Right lobe of liver (tissue), 6 donors: Measurements from ENCODE around the gene PDLIM3. TPM values are rescaled to one million over a fixed set of nuclear protein-coding genes. Genes with fewer than 3 reads are reported as not detected.
"Not testable (repeated sequence)": the region's sequence is repeated elsewhere in the genome, so short reads cannot be mapped to it uniquely, and the experiment has no call there.

Experiments used
- ATAC-seq, 4 donors: fragments of 200-7000 bp; cut with Tn5 transposase; one replicate each; pipeline ENCODE4 v1.9.1; 2020; ENCODE audit warnings: mild to moderate bottlenecking in 4 of 4, moderate library complexity in 4 of 4
- DNase-seq, 3 donors: peaks; one replicate each; pipeline ENCODE4 v3.0.0-alpha.2; 2020
- H3K27ac ChIP-seq, 3 donors: fragments of 200-600 bp; one replicate each; pipeline ENCODE4 v1.8.0; 2022
- H3K27me3 ChIP-seq, 2 donors: fragments of 200-600 bp; one replicate each; pipeline ENCODE4 v1.8.0; 2022
- H3K36me3 ChIP-seq, 4 donors: fragments of 200-600 bp; sonication (generic) in 1 of 4; one replicate each; pipeline versions ENCODE4 v1.5.1 to v1.8.0; 2017 to 2022; ENCODE audit warnings: control low read depth in 1 of 4
- H3K4me1 ChIP-seq, 4 donors: fragments of 200-600 bp; sonication (generic) in 1 of 4; one replicate each; pipeline versions ENCODE4 v1.5.1 to v1.8.0; 2017 to 2022; ENCODE audit warnings: control low read depth in 1 of 4
- H3K4me3 ChIP-seq, 3 donors: fragments of 200-600 bp; one replicate each; pipeline ENCODE4 v1.8.0; 2022
- H3K9me3 ChIP-seq, 4 donors: fragments of 200-600 bp; sonication (generic) in 1 of 4; one replicate each; pipeline versions ENCODE4 v1.5.1 to v1.8.0; 2017 to 2022; ENCODE audit warnings: control low read depth in 1 of 4
- POLR2A ChIP-seq: fragments of 450-650 bp; IDR thresholded peaks from one replicate; pipeline ENCODE4 v1.6.1; 2017; ENCODE audit warnings: antibody characterized with exemption, mild to moderate bottlenecking
- WGBS: methylation state at CpG from one replicate; pipeline ENCODE4 v1.1.6; 2018; ENCODE audit warnings: low coverage, low lambda C conversion rate; ENCODE audit not compliant: insufficient coverage; ENCODE audit errors: missing lambda C conversion rate; 5-methylcytosine and 5-hydroxymethylcytosine counted together
- intact Hi-C, 2 donors: fragments of 100-400 bp; cut with DNase I; formaldehyde crosslinking; loops; one replicate each; pipeline versions ENCODE4 v1.11.2 to v1.14.1; 2022
- total RNA-seq, 6 experiments: library from RNA; depleted of rRNA in 2 of 6; stranded (reverse); fragments of >200 nt in 2 of 6; fragmentation: NEBNext Ultra II Directional in 3 of 6; extraction: Animal tissue kit (Norgen Biotek cat#: 25700) in 3 of 6; gene quantifications; one replicate each; pipeline versions ENCODE4 v1.1.0 to v1.2.4, GENCODE V29; 2016 to 2023
- TF ChIP-seq, protein P1 (sequence below), 4 donors: fragments of 200-600 bp in 3 of 4; fragments of 450-650 bp in 1 of 4; IDR thresholded peaks; one replicate each; pipeline versions ENCODE4 v1.5.1 to v1.8.0; 2016 to 2022; ENCODE audit warnings: antibody characterized with exemption in 4 of 4, mild to moderate bottlenecking in 2 of 4
- donor health status: DM: no; HTN: yes; CAD: no.
- donor health status: DM: no; HTN: no; CAD: no.
- donor health status: DM: no; HTN: no; CAD: no.
- donor health status: DM: no; HTN: yes; CAD: no.
- donor health status: DM: no; HTN: yes; CAD: no.

Gene PDLIM3
- total RNA-seq, 6 experiments from 2014 or later = 1.8 to 23.7 (median 6.1) TPM

DNA sequence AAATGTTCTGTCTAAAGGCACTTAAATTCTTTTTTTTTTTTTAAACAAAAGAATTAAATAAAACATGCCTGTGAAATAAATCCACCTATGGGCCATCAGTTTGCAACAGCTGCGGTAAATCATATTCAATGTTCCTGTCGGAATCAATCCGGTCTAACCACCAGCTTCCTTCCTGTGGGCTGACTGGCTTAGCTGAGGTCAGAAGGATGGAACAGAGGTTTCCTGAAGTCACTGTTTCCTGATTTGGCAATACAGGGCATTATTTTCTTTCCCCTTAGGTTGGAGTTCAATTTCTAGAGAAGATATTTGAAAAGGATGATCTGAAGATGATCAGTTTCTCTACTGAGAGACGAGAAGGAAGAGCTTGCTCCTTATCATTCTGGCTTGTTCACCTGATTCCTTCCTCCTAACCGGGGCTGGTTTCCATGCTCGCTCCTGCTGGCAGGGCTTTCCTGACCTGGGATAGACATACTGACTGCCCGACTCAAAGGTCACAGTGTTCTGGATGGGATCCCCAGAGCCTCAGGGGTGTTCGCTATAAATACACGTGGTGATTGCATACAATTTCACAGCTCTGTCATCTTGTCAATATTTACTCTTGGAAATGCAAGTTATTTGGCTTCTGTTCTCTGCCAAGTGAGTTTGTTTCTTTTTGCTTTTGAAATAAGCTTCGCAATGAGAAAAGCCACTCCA is 21.7 kb downstream of the PDLIM3 start:
- peak; percentile 69 to 88 (median 82) for DNase-seq
- no peak for TF ChIP-seq POLR2A
- TF ChIP-seq, protein P1, sequence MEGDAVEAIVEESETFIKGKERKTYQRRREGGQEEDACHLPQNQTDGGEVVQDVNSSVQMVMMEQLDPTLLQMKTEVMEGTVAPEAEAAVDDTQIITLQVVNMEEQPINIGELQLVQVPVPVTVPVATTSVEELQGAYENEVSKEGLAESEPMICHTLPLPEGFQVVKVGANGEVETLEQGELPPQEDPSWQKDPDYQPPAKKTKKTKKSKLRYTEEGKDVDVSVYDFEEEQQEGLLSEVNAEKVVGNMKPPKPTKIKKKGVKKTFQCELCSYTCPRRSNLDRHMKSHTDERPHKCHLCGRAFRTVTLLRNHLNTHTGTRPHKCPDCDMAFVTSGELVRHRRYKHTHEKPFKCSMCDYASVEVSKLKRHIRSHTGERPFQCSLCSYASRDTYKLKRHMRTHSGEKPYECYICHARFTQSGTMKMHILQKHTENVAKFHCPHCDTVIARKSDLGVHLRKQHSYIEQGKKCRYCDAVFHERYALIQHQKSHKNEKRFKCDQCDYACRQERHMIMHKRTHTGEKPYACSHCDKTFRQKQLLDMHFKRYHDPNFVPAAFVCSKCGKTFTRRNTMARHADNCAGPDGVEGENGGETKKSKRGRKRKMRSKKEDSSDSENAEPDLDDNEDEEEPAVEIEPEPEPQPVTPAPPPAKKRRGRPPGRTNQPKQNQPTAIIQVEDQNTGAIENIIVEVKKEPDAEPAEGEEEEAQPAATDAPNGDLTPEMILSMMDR (IDR thresholded peaks at IDR 0.05) = no peak
- ATAC-seq = peak; percentile 95 to 99 (median 97)
- H3K4me3 ChIP-seq = peak overlapping the region in 1 of 3 donors; percentile 2
- intact Hi-C loops = no loop called here
- H3K4me1 ChIP-seq = peaks cover 0 to 13% (median 5%) of the 10 kb centered on the region in 4 donors
- H3K9me3 ChIP-seq = no peaks in the 10 kb centered on the region
- no peaks in the 10 kb centered on the region for H3K36me3 ChIP-seq
- H3K27me3 ChIP-seq = no peaks in the 10 kb centered on the region
- H3K27ac ChIP-seq = peak overlapping the region; percentile 34 to 64 (median 54)
- WGBS = 9% methylated on average over 9 of the region's 10 CpGs

DNA sequence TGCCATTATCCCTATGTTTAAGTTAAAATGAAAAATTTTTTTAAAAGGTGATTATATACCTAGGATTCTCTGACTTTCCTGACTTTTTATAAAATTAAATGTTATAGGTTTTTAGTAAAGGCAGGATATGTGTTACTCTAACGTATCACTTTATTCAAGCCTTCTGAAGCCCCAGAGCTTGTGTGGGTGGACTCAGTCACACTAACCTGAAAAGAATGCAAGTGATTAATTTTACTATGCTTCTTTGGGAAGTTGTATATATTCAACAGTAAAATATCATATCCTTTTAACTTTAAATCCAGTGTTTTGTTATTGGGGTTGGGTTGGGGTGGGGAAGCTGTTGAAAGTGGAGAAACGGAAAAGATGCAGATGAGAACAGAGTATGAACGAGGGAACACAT is 22.8 kb downstream of the PDLIM3 start:
- intact Hi-C loops = no loop called here
- Histone ChIP-seq H3K36me3 (no peaks in the 10 kb centered on the region), H3K4me3 (no peak overlapping the region), H3K27ac (no peak overlapping the region), H3K9me3 (no peaks in the 10 kb centered on the region), H3K27me3 (no peaks in the 10 kb centered on the region), H3K4me1 (peaks cover 0 to 13% (median 5%) of the 10 kb centered on the region in 4 donors)
- DNase-seq = no peak
- no peak for TF ChIP-seq POLR2A
- ATAC-seq = no peak
- 65% methylated on average over 3 of the region's 3 CpGs for WGBS

DNA sequence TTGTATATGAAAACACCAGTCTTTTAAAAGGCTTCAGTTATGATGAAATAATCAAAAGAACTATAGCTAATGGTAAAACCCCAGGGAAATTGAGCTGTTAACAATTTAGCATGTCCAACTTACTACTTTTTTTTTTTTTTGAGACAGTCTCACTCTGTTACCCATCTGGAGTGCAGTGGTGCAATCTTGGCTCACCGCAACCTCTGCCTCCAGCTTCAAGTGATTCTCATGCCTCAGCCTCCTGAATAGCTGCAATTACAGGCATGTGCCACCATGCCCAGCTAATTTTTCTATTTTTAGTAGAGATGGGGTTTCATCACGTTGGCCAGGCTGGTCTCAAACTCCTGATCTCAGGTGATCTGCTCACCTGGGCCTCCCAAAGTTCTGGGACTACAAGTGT is 24.1 kb downstream of the PDLIM3 start:
- WGBS = 69% methylated on average over 2 of the region's 2 CpGs
- H3K4me3 ChIP-seq, intact Hi-C loops, H3K36me3 ChIP-seq, H3K27ac ChIP-seq, H3K9me3 ChIP-seq, H3K27me3 ChIP-seq, DNase-seq, ATAC-seq: not testable (repeated sequence)
- H3K4me1 ChIP-seq = peaks cover 0 to 13% (median 5%) of the 10 kb centered on the region in 4 donors

GRCh38 chr4:185510806-185511205 is 24.5 kb downstream of the PDLIM3 start:
- no peaks in the 10 kb centered on the region for H3K36me3 ChIP-seq
- WGBS = 62% methylated on average over 5 of the region's 5 CpGs
- no peaks in the 10 kb centered on the region for H3K9me3 ChIP-seq
- intact Hi-C loops = no loop called here
- no peak overlapping the region for H3K27ac ChIP-seq
- TF ChIP-seq, protein P1 (IDR thresholded peaks at IDR 0.05) = no peak
- no peak for TF ChIP-seq POLR2A
- H3K4me1 ChIP-seq = peaks cover 0 to 13% (median 5%) of the 10 kb centered on the region in 4 donors
- H3K4me3 ChIP-seq = no peak overlapping the region
- no peaks in the 10 kb centered on the region for H3K27me3 ChIP-seq
- DNase-seq (no peak), ATAC-seq (no peak)

DNA sequence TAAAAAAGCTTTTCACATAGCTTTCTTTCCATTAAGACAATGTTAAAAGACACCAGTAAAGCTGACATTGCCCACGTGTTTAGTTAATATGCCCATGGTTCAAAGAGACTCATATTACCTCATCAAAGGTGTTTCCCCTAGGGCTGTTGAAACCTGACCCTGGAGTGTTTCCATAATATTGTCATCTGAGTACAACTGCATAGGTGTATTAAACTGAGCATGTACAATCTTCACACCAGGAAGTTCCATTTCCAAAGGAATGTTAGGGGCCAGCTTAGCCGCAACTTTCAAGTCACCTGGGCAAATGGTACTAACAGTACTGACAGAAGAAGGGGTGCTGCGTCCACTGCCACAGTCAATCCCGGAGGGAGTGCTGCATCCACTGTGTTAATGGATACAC is 27.1 kb downstream of the PDLIM3 start:
- H3K9me3 ChIP-seq = no peaks in the 10 kb centered on the region
- DNase-seq (no peak), ATAC-seq (peak; percentile 46 to 70 (median 56))
- peak overlapping the region in 1 of 3 donors; percentile 12 for H3K27ac ChIP-seq
- no peaks in the 10 kb centered on the region for H3K36me3 ChIP-seq
- no peak for TF ChIP-seq POLR2A
- TF ChIP-seq, protein P1 (IDR thresholded peaks at IDR 0.05) = no peak
- H3K27me3 ChIP-seq = no peaks in the 10 kb centered on the region
- no peak overlapping the region for H3K4me3 ChIP-seq
- peaks cover 0 to 2% (median under 1%) of the 10 kb centered on the region in 4 donors for H3K4me1 ChIP-seq
- intact Hi-C loops = no loop called here
- WGBS = 45% methylated on average over 4 of the region's 4 CpGs
